Measurements from ENCODE around the gene LRRK2. TPM values are rescaled to one million over a fixed set of nuclear protein-coding genes. Genes with fewer than 3 reads are reported as not detected.

LRRK2 gene
- total RNA-seq, 1 donor from 2014 or later = 0.26 TPM

DNA sequence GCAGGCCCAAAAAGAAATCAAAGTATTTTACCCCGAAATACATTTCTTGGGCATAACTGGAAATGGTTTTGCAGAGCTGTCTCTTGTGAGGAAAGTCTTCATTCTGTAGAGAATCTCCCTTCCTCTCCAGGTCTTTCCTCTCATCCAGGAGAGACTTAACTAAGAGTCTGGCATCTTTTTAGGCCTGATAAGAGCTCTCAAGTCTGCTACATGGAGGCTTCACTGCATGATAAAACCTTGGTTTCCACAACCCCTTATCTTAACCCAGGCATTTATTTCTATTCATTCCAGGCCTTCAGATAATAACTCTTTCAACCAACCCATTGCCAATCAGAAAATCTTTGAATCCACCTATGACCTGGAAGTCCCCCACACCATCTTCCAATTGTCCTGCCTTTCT lies 41.1 kb upstream of the LRRK2 start:
- Mint-ChIP-seq H3K4me3 (ENCODE audit: unreplicated experiment) (no peak overlapping the region), H3K27me3 (ENCODE audit: unreplicated experiment) (no peaks in the 10 kb centered on the region), H3K9me3 (ENCODE audit: unreplicated experiment) (no peaks in the 10 kb centered on the region), H3K27ac (ENCODE audit: unreplicated experiment) (no peak overlapping the region), H3K4me1 (ENCODE audit: unreplicated experiment) (no peaks in the 10 kb centered on the region), H3K36me3 (ENCODE audit: low read depth, unreplicated experiment) (peaks cover 3% of the 10 kb centered on the region)
- TF ChIP-seq, protein P1, sequence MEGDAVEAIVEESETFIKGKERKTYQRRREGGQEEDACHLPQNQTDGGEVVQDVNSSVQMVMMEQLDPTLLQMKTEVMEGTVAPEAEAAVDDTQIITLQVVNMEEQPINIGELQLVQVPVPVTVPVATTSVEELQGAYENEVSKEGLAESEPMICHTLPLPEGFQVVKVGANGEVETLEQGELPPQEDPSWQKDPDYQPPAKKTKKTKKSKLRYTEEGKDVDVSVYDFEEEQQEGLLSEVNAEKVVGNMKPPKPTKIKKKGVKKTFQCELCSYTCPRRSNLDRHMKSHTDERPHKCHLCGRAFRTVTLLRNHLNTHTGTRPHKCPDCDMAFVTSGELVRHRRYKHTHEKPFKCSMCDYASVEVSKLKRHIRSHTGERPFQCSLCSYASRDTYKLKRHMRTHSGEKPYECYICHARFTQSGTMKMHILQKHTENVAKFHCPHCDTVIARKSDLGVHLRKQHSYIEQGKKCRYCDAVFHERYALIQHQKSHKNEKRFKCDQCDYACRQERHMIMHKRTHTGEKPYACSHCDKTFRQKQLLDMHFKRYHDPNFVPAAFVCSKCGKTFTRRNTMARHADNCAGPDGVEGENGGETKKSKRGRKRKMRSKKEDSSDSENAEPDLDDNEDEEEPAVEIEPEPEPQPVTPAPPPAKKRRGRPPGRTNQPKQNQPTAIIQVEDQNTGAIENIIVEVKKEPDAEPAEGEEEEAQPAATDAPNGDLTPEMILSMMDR (IDR thresholded peaks at IDR 0.05; ENCODE audit: unreplicated experiment) = no peak
- DNase-seq (ENCODE audit: low spot score) = no peak

DNA sequence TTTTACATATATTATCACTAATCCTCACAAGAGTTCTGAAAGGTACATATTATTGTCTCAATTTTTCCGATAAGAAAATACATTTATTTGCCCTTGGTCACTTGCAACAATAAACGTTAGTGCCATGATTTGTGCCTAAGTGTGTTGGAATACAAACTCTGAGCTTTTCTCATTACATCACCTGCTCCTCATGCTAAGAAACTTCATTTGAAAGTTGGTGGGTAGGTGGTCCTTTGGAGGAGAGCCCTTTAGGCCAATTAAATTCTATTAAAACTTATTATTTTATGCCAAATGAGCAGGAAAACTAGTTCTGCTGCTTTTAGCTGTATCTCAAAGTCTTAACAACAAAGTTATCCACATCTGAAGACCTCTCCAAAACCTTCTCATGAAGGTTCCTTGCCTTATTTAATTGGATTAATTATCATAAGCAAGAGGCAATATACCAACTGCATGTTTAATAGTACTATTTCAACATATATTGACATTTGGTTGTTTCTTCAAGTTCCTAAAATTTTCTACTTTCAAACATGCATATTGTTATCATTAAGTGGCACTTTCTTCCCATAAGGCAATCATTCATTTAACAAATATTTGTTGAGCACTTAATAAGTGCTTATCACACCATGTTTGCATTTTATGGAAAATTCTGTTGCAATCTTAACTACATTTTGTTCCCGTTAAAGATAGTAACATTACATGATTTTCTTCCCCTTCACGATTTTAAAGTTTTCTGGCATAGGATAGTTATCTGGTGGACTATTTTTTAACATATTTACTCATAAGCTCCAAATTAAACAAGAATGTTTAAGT lies 40.1 kb upstream of the LRRK2 start:
- TF ChIP-seq, protein P1 (IDR thresholded peaks at IDR 0.05; ENCODE audit: unreplicated experiment) = no peak
- Mint-ChIP-seq H3K9me3 (ENCODE audit: unreplicated experiment) (no peaks in the 10 kb centered on the region), H3K27ac (ENCODE audit: unreplicated experiment) (no peak overlapping the region), H3K4me3 (ENCODE audit: unreplicated experiment) (no peak overlapping the region), H3K27me3 (ENCODE audit: unreplicated experiment) (no peaks in the 10 kb centered on the region), H3K36me3 (ENCODE audit: low read depth, unreplicated experiment) (peaks cover 3% of the 10 kb centered on the region), H3K4me1 (ENCODE audit: unreplicated experiment) (no peaks in the 10 kb centered on the region)
- DNase-seq (ENCODE audit: low spot score) = no peak

DNA sequence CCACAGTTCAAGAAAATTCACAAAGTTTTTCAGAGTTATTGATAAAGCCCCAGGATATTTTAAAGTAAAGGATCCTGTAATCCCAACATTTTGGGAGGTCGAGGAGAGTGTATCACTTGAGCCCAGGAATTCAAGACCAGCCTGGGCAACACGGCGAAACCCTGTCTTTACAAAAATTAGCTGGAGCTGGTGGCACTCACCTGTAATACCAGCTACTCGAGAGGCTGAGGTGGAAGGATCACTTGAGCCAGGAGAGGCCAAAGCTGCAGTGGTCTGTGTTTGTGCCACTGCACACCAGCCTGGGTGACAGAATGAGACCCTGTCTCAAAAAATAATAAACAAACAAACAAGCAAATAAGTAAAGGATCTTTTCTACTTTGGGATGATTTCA lies 39.5 kb upstream of the LRRK2 start:
- DNase-seq (ENCODE audit: low spot score) = no peak
- Mint-ChIP-seq H3K9me3 (ENCODE audit: unreplicated experiment) (no peaks in the 10 kb centered on the region), H3K4me3 (ENCODE audit: unreplicated experiment) (no peak overlapping the region), H3K27ac (ENCODE audit: unreplicated experiment) (no peak overlapping the region), H3K36me3 (ENCODE audit: low read depth, unreplicated experiment) (peaks cover 3% of the 10 kb centered on the region), H3K4me1 (ENCODE audit: unreplicated experiment) (no peaks in the 10 kb centered on the region), H3K27me3 (ENCODE audit: unreplicated experiment) (no peaks in the 10 kb centered on the region)
- TF ChIP-seq, protein P1 (IDR thresholded peaks at IDR 0.05; ENCODE audit: unreplicated experiment) = no peak

DNA sequence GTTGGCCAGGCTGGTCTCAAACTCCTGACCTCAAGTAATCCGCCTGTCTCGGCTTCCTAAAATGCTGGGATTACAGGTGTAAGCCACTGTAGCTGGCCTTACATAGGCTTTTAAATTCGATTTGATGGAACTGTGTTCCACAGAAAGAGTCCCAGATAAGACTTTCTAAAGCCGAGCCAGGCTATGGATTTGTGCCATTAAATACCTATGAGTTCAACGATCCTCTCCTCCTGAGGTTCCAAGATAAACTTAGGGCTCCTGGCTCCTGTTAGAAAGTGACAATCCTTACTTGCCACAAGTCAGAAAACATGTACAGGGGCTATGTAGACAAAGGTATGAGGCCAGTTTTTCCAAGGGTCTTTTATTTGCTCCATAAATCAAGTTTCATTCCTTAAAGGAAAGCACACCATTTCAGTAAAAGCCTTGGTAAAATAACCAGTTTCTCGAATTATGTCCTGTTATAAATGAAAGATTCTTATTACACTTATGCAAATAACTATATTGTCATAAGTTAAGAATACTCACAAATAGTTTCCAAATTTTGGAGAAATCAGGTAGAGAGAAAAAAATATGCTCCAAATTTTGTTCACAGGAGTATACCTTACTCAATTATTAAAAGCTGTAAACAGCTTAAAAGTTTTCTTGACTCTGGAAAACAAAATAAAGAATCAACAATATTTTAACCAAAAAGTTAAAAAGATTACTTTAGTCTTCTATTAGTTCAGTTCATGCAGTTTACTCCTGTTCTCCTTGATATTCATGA lies 36.1 kb upstream of the LRRK2 start:
- Mint-ChIP-seq H3K27ac (ENCODE audit: unreplicated experiment) (no peak overlapping the region), H3K36me3 (ENCODE audit: low read depth, unreplicated experiment) (peaks cover 3% of the 10 kb centered on the region), H3K4me3 (ENCODE audit: unreplicated experiment) (no peak overlapping the region), H3K27me3 (ENCODE audit: unreplicated experiment) (no peaks in the 10 kb centered on the region), H3K9me3 (ENCODE audit: unreplicated experiment) (no peaks in the 10 kb centered on the region), H3K4me1 (ENCODE audit: unreplicated experiment) (no peaks in the 10 kb centered on the region)
- no peak for DNase-seq (ENCODE audit: low spot score)
- TF ChIP-seq, protein P1 (IDR thresholded peaks at IDR 0.05; ENCODE audit: unreplicated experiment) = no peak

Data from endothelial cell (in vitro differentiated cells).